Measurements from ENCODE around the gene APOL3.

The APOL3 gene

GRCh38 chr22:36180928-36181327 lies 20.4 kb upstream of the APOL3 start:
- Histone ChIP-seq H3K4me1 (ENCODE audit: control insufficient read depth, insufficient read depth, low read length) (no peaks in the 10 kb centered on the region), H3K9me3 (ENCODE audit: control insufficient read depth, low read length) (no peaks in the 10 kb centered on the region)
- 93 to 94% methylated on average over 6 of the region's 6 CpGs for WGBS, 2 experiments

GRCh38 chr22:36180038-36180880 lies 19.7 kb upstream of the APOL3 start:
- WGBS, 2 experiments: 76% methylated on average over 22 of the region's 22 CpGs
- H3K4me1 ChIP-seq (ENCODE audit: control insufficient read depth, insufficient read depth, low read length): no peaks in the 10 kb centered on the region
- H3K4me3 ChIP-seq (ENCODE audit: insufficient read depth, low read depth, low read length): no peak overlapping the region
- H3K27me3 ChIP-seq (ENCODE audit: control insufficient read depth, insufficient read depth, low read length, poor library complexity, severe bottlenecking): no peaks in the 10 kb centered on the region
- no peak overlapping the region for H3K27ac ChIP-seq (ENCODE audit: insufficient read depth, low read depth, low read length, poor library complexity, severe bottlenecking)
- no peaks in the 10 kb centered on the region for H3K36me3 ChIP-seq (ENCODE audit: control insufficient read depth, insufficient read depth, low read length)
- H3K9me3 ChIP-seq (ENCODE audit: control insufficient read depth, low read length): no peaks in the 10 kb centered on the region

More at GRCh38 chr22:36180928-36181327, 20.4 kb upstream of the APOL3 start:
- H3K27ac ChIP-seq (ENCODE audit: insufficient read depth, low read depth, low read length, poor library complexity, severe bottlenecking): no peak overlapping the region
- no peak overlapping the region for H3K4me3 ChIP-seq (ENCODE audit: insufficient read depth, low read depth, low read length)
- H3K36me3 ChIP-seq (ENCODE audit: control insufficient read depth, insufficient read depth, low read length): no peaks in the 10 kb centered on the region
- H3K27me3 ChIP-seq (ENCODE audit: control insufficient read depth, insufficient read depth, low read length, poor library complexity, severe bottlenecking): no peaks in the 10 kb centered on the region

- H3K27me3 ChIP-seq (ENCODE audit: control insufficient read depth, insufficient read depth, low read length, poor library complexity, severe bottlenecking): no peaks in the 10 kb centered on the region
Measured at GRCh38 chr22:36177160-36177559, 16.6 kb upstream of the APOL3 start.

GRCh38 chr22:36175892-36176291 lies 15.3 kb upstream of the APOL3 start:
- Histone ChIP-seq H3K36me3 (ENCODE audit: control insufficient read depth, insufficient read depth, low read length) (no peaks in the 10 kb centered on the region), H3K27me3 (ENCODE audit: control insufficient read depth, insufficient read depth, low read length, poor library complexity, severe bottlenecking) (no peaks in the 10 kb centered on the region), H3K4me1 (ENCODE audit: control insufficient read depth, insufficient read depth, low read length) (no peaks in the 10 kb centered on the region), H3K27ac (ENCODE audit: insufficient read depth, low read depth, low read length, poor library complexity, severe bottlenecking) (no peak overlapping the region), H3K9me3 (ENCODE audit: control insufficient read depth, low read length) (no peaks in the 10 kb centered on the region), H3K4me3 (ENCODE audit: insufficient read depth, low read depth, low read length) (no peak overlapping the region)
- 49 to 58% methylated on average over 1 of the region's 1 CpG for WGBS, 2 experiments

More at GRCh38 chr22:36177160-36177559, 16.6 kb upstream of the APOL3 start:
- Histone ChIP-seq H3K36me3 (ENCODE audit: control insufficient read depth, insufficient read depth, low read length) (no peaks in the 10 kb centered on the region), H3K4me3 (ENCODE audit: insufficient read depth, low read depth, low read length) (no peak overlapping the region), H3K27ac (ENCODE audit: insufficient read depth, low read depth, low read length, poor library complexity, severe bottlenecking) (no peak overlapping the region), H3K4me1 (ENCODE audit: control insufficient read depth, insufficient read depth, low read length) (no peaks in the 10 kb centered on the region), H3K9me3 (ENCODE audit: control insufficient read depth, low read length) (no peaks in the 10 kb centered on the region)
- 86 to 87% methylated on average over 3 of the region's 3 CpGs for WGBS, 2 experiments

- no peak overlapping the region for H3K4me3 ChIP-seq (ENCODE audit: insufficient read depth, low read depth, low read length)
- 55 to 68% methylated on average over 3 of the region's 3 CpGs for WGBS, 2 experiments
- no peak overlapping the region for H3K27ac ChIP-seq (ENCODE audit: insufficient read depth, low read depth, low read length, poor library complexity, severe bottlenecking)
- H3K36me3 ChIP-seq (ENCODE audit: control insufficient read depth, insufficient read depth, low read length): no peaks in the 10 kb centered on the region
- no peaks in the 10 kb centered on the region for H3K4me1 ChIP-seq (ENCODE audit: control insufficient read depth, insufficient read depth, low read length)
- H3K27me3 ChIP-seq (ENCODE audit: control insufficient read depth, insufficient read depth, low read length, poor library complexity, severe bottlenecking): no peaks in the 10 kb centered on the region
- no peaks in the 10 kb centered on the region for H3K9me3 ChIP-seq (ENCODE audit: control insufficient read depth, low read length)
Measured at GRCh38 chr22:36171941-36172340, 11.4 kb upstream of the APOL3 start.

- 87 to 92% methylated on average over 10 of the region's 10 CpGs for WGBS, 2 experiments
- Histone ChIP-seq H3K36me3 (ENCODE audit: control insufficient read depth, insufficient read depth, low read length) (no peaks in the 10 kb centered on the region), H3K9me3 (ENCODE audit: control insufficient read depth, low read length) (no peaks in the 10 kb centered on the region), H3K4me1 (ENCODE audit: control insufficient read depth, insufficient read depth, low read length) (no peaks in the 10 kb centered on the region), H3K4me3 (ENCODE audit: insufficient read depth, low read depth, low read length) (no peak overlapping the region), H3K27me3 (ENCODE audit: control insufficient read depth, insufficient read depth, low read length, poor library complexity, severe bottlenecking) (no peaks in the 10 kb centered on the region), H3K27ac (ENCODE audit: insufficient read depth, low read depth, low read length, poor library complexity, severe bottlenecking) (no peak overlapping the region)
Measured at GRCh38 chr22:36166518-36167220, 6.1 kb upstream of the APOL3 start.

GRCh38 chr22:36166086-36166485 lies 5.5 kb upstream of the APOL3 start:
- no peaks in the 10 kb centered on the region for H3K4me1 ChIP-seq (ENCODE audit: control insufficient read depth, insufficient read depth, low read length)
- no peaks in the 10 kb centered on the region for H3K9me3 ChIP-seq (ENCODE audit: control insufficient read depth, low read length)
- no peak overlapping the region for H3K4me3 ChIP-seq (ENCODE audit: insufficient read depth, low read depth, low read length)
- 92 to 96% methylated on average over 3 of the region's 3 CpGs for WGBS, 2 experiments
- H3K27me3 ChIP-seq (ENCODE audit: control insufficient read depth, insufficient read depth, low read length, poor library complexity, severe bottlenecking): no peaks in the 10 kb centered on the region
- no peak overlapping the region for H3K27ac ChIP-seq (ENCODE audit: insufficient read depth, low read depth, low read length, poor library complexity, severe bottlenecking)
- no peaks in the 10 kb centered on the region for H3K36me3 ChIP-seq (ENCODE audit: control insufficient read depth, insufficient read depth, low read length)

GRCh38 chr22:36165141-36165540 lies 4.6 kb upstream of the APOL3 start:
- Histone ChIP-seq H3K9me3 (ENCODE audit: control insufficient read depth, low read length) (no peaks in the 10 kb centered on the region), H3K4me1 (ENCODE audit: control insufficient read depth, insufficient read depth, low read length) (no peaks in the 10 kb centered on the region), H3K4me3 (ENCODE audit: insufficient read depth, low read depth, low read length) (no peak overlapping the region), H3K27me3 (ENCODE audit: control insufficient read depth, insufficient read depth, low read length, poor library complexity, severe bottlenecking) (no peaks in the 10 kb centered on the region), H3K36me3 (ENCODE audit: control insufficient read depth, insufficient read depth, low read length) (no peaks in the 10 kb centered on the region), H3K27ac (ENCODE audit: insufficient read depth, low read depth, low read length, poor library complexity, severe bottlenecking) (no peak overlapping the region)
- 96% methylated on average over 2 of the region's 2 CpGs for WGBS, 2 experiments

GRCh38 chr22:36164621-36165020 lies 4.1 kb upstream of the APOL3 start:
- Histone ChIP-seq H3K9me3 (ENCODE audit: control insufficient read depth, low read length) (no peaks in the 10 kb centered on the region), H3K4me1 (ENCODE audit: control insufficient read depth, insufficient read depth, low read length) (no peaks in the 10 kb centered on the region), H3K36me3 (ENCODE audit: control insufficient read depth, insufficient read depth, low read length) (no peaks in the 10 kb centered on the region), H3K27me3 (ENCODE audit: control insufficient read depth, insufficient read depth, low read length, poor library complexity, severe bottlenecking) (no peaks in the 10 kb centered on the region), H3K4me3 (ENCODE audit: insufficient read depth, low read depth, low read length) (no peak overlapping the region), H3K27ac (ENCODE audit: insufficient read depth, low read depth, low read length, poor library complexity, severe bottlenecking) (no peak overlapping the region)
- WGBS, 2 experiments: 93 to 94% methylated on average over 1 of the region's 1 CpG

- Histone ChIP-seq H3K36me3 (ENCODE audit: control insufficient read depth, insufficient read depth, low read length) (no peaks in the 10 kb centered on the region), H3K9me3 (ENCODE audit: control insufficient read depth, low read length) (no peaks in the 10 kb centered on the region)
- WGBS, 2 experiments: 92 to 93% methylated on average over 2 of the region's 2 CpGs
Measured at GRCh38 chr22:36163497-36163896, 2.9 kb upstream of the APOL3 start.

More at GRCh38 chr22:36163497-36163896, 2.9 kb upstream of the APOL3 start:
- H3K4me1 ChIP-seq (ENCODE audit: control insufficient read depth, insufficient read depth, low read length): no peaks in the 10 kb centered on the region
- H3K27me3 ChIP-seq (ENCODE audit: control insufficient read depth, insufficient read depth, low read length, poor library complexity, severe bottlenecking): no peaks in the 10 kb centered on the region
- no peak overlapping the region for H3K27ac ChIP-seq (ENCODE audit: insufficient read depth, low read depth, low read length, poor library complexity, severe bottlenecking)
- no peak overlapping the region for H3K4me3 ChIP-seq (ENCODE audit: insufficient read depth, low read depth, low read length)
